Ectodermal cell (in vitro differentiated cells): ENCODE data around the gene MSH4.
"Not testable (repeated sequence)": the region's sequence is repeated elsewhere in the genome, so short reads cannot be mapped to it uniquely, and the experiment has no call there.

Experiments
- H3K27ac ChIP-seq: 2 replicates; pipeline ENCODE4 v1.7.0; 2013; ENCODE audit warnings: mild to moderate bottlenecking, low read depth, low read length; ENCODE audit not compliant: insufficient read depth, poor library complexity, severe bottlenecking
- H3K27me3 ChIP-seq: 2 replicates; pipeline ENCODE4 v1.7.0; 2013; ENCODE audit warnings: mild to moderate bottlenecking, low read length; ENCODE audit not compliant: insufficient read depth, control insufficient read depth, poor library complexity, severe bottlenecking
- H3K36me3 ChIP-seq: one replicate; pipeline ENCODE4 v1.7.0; 2013; ENCODE audit warnings: low read length; ENCODE audit not compliant: control insufficient read depth, insufficient read depth
- H3K4me1 ChIP-seq: one replicate; pipeline ENCODE4 v1.7.0; 2013; ENCODE audit warnings: low read length; ENCODE audit not compliant: control insufficient read depth, insufficient read depth
- H3K4me3 ChIP-seq: 2 replicates; pipeline ENCODE4 v1.7.0; 2013; ENCODE audit warnings: low read depth, low read length, control low read depth; ENCODE audit not compliant: insufficient read depth
- H3K9me3 ChIP-seq: 2 replicates; pipeline ENCODE4 v1.7.0; 2013; ENCODE audit warnings: mild to moderate bottlenecking, low read length, moderate library complexity; ENCODE audit not compliant: control insufficient read depth
- WGBS, 2 experiments: methylation state at CpG; one replicate each; pipeline ENCODE4 v1.1.7; 2013; ENCODE audit warnings: missing lambda C conversion rate in 2 of 2; 5-methylcytosine and 5-hydroxymethylcytosine counted together

Gene MSH4

GRCh38 chr1:75916834-75917233 is 120.2 kb downstream of the MSH4 start:
- H3K4me3 ChIP-seq: no peak overlapping the region
- no peaks in the 10 kb centered on the region for H3K9me3 ChIP-seq
- no peak overlapping the region for H3K27ac ChIP-seq
- no peaks in the 10 kb centered on the region for H3K27me3 ChIP-seq
- 92 to 97% methylated on average over 2 of the region's 2 CpGs for WGBS, 2 experiments
- H3K4me1 ChIP-seq: no peaks in the 10 kb centered on the region
- no peaks in the 10 kb centered on the region for H3K36me3 ChIP-seq

- no peaks in the 10 kb centered on the region for H3K4me1 ChIP-seq
- H3K27ac ChIP-seq: no peak overlapping the region
- H3K36me3 ChIP-seq: no peaks in the 10 kb centered on the region
- 100% methylated on average over 1 of the region's 1 CpG; no CpG with 5 or more reads in 1 of the 2 experiments for WGBS, 2 experiments
- no peak overlapping the region for H3K4me3 ChIP-seq
- no peaks in the 10 kb centered on the region for H3K9me3 ChIP-seq
- H3K27me3 ChIP-seq: no peaks in the 10 kb centered on the region
Measured at GRCh38 chr1:75922698-75923097, 126.0 kb downstream of the MSH4 start.

GRCh38 chr1:75932304-75932703 is 135.6 kb downstream of the MSH4 start, which contains the start of gene ASB17:
Gene ASB17 (minus strand): TSS chr1:75932404. CDS start chr1:75932291, 113 bp downstream.
- 100% methylated on average over 1 of the region's 1 CpG; no CpG with 5 or more reads in 1 of the 2 experiments for WGBS, 2 experiments
- Histone ChIP-seq H3K36me3 (no peaks in the 10 kb centered on the region), H3K4me1 (no peaks in the 10 kb centered on the region), H3K4me3 (no peak within 1 kb of the TSS), H3K9me3 (no peaks in the 10 kb centered on the region), H3K27ac (no peak within 1 kb of the TSS), H3K27me3 (no peaks in the 10 kb centered on the region)

GRCh38 chr1:75937034-75937433 is 140.4 kb downstream of the MSH4 start:
- H3K4me1 ChIP-seq: no peaks in the 10 kb centered on the region
- 90% methylated on average over 1 of the region's 1 CpG; no CpG with 5 or more reads in 1 of the 2 experiments for WGBS, 2 experiments
- no peaks in the 10 kb centered on the region for H3K36me3 ChIP-seq
- no peaks in the 10 kb centered on the region for H3K27me3 ChIP-seq
- no peaks in the 10 kb centered on the region for H3K9me3 ChIP-seq
- no peak overlapping the region for H3K27ac ChIP-seq
- no peak overlapping the region for H3K4me3 ChIP-seq

GRCh38 chr1:75943037-75943436 is 146.4 kb downstream of the MSH4 start:
- 90 to 94% methylated on average over 4 of the region's 4 CpGs for WGBS, 2 experiments

GRCh38 chr1:75950176-75950575 is 153.5 kb downstream of the MSH4 start:
- no peaks in the 10 kb centered on the region for H3K9me3 ChIP-seq
- no peaks in the 10 kb centered on the region for H3K27me3 ChIP-seq
- H3K4me3 ChIP-seq: no peak overlapping the region
- H3K27ac ChIP-seq: no peak overlapping the region
- H3K4me1 ChIP-seq: no peaks in the 10 kb centered on the region
- H3K36me3 ChIP-seq: no peaks in the 10 kb centered on the region
- 96% methylated on average over 3 of the region's 3 CpGs; no CpG with 5 or more reads in 1 of the 2 experiments for WGBS, 2 experiments

More at GRCh38 chr1:75943037-75943436, 146.4 kb downstream of the MSH4 start:
- not testable (repeated sequence) for H3K9me3 ChIP-seq, H3K27ac ChIP-seq, H3K4me3 ChIP-seq, H3K36me3 ChIP-seq, H3K27me3 ChIP-seq, H3K4me1 ChIP-seq

- Histone ChIP-seq H3K27me3 (no peaks in the 10 kb centered on the region), H3K27ac (no peak overlapping the region), H3K4me1 (no peaks in the 10 kb centered on the region), H3K36me3 (no peaks in the 10 kb centered on the region), H3K4me3 (no peak overlapping the region), H3K9me3 (no peaks in the 10 kb centered on the region)
- 86 to 100% methylated on average over 1 of the region's 1 CpG for WGBS, 2 experiments
Measured at GRCh38 chr1:75952016-75952415, 155.3 kb downstream of the MSH4 start.

- Histone ChIP-seq H3K9me3 (no peaks in the 10 kb centered on the region), H3K4me1 (no peaks in the 10 kb centered on the region), H3K27ac (no peak overlapping the region), H3K27me3 (no peaks in the 10 kb centered on the region), H3K4me3 (no peak overlapping the region), H3K36me3 (no peaks in the 10 kb centered on the region)
- 87 to 93% methylated on average over 4 of the region's 4 CpGs for WGBS, 2 experiments
Measured at GRCh38 chr1:75953461-75953860, 156.8 kb downstream of the MSH4 start.

GRCh38 chr1:75954586-75954985 is 157.9 kb downstream of the MSH4 start:
- H3K27me3 ChIP-seq: no peaks in the 10 kb centered on the region
- H3K9me3 ChIP-seq: no peaks in the 10 kb centered on the region

More at GRCh38 chr1:75954586-75954985, 157.9 kb downstream of the MSH4 start:
- no peaks in the 10 kb centered on the region for H3K4me1 ChIP-seq
- no peak overlapping the region for H3K27ac ChIP-seq
- no peaks in the 10 kb centered on the region for H3K36me3 ChIP-seq
- no peak overlapping the region for H3K4me3 ChIP-seq
